ENCODE results near the gene TEAD1.

The TEAD1 gene

GRCh38 chr11:12686246-12687060 is 12.2 kb downstream of the TEAD1 start:
- DNase-seq (ENCODE audit: low read depth) = no peak

- no peak for DNase-seq (ENCODE audit: low read depth)
These were observed 13.0 kb downstream of the TEAD1 start for GRCh38 chr11:12687216-12687623.

- DNase-seq (ENCODE audit: low read depth) = no peak
These were observed 13.5 kb downstream of the TEAD1 start for GRCh38 chr11:12687740-12688139.

- no peak for DNase-seq (ENCODE audit: low read depth)
These were observed 15.0 kb downstream of the TEAD1 start for GRCh38 chr11:12689029-12689755.

- DNase-seq (ENCODE audit: low read depth) = no peak
These were observed 16.4 kb downstream of the TEAD1 start for GRCh38 chr11:12690663-12691062.

GRCh38 chr11:12691473-12691872 is 17.3 kb downstream of the TEAD1 start:
- DNase-seq (ENCODE audit: low read depth) = no peak

- no peak for DNase-seq (ENCODE audit: low read depth)
These were observed 18.2 kb downstream of the TEAD1 start for GRCh38 chr11:12692229-12693075.

GRCh38 chr11:12693094-12693478 is 18.9 kb downstream of the TEAD1 start:
- DNase-seq (ENCODE audit: low read depth) = no peak

GRCh38 chr11:12693479-12694182 is 19.4 kb downstream of the TEAD1 start:
- peak; percentile 97 for DNase-seq (ENCODE audit: low read depth)

- DNase-seq (ENCODE audit: low read depth) = no peak
These were observed 19.9 kb downstream of the TEAD1 start for GRCh38 chr11:12694183-12694531.

GRCh38 chr11:12695221-12695794 is 21.1 kb downstream of the TEAD1 start:
- no peak for DNase-seq (ENCODE audit: low read depth)

GRCh38 chr11:12695873-12696272 is 21.7 kb downstream of the TEAD1 start:
- no peak for DNase-seq (ENCODE audit: low read depth)

- DNase-seq (ENCODE audit: low read depth) = no peak
These were observed 22.8 kb downstream of the TEAD1 start for GRCh38 chr11:12696911-12697581.

- DNase-seq (ENCODE audit: low read depth) = no peak
These were observed 23.8 kb downstream of the TEAD1 start for GRCh38 chr11:12698048-12698447.

- DNase-seq (ENCODE audit: low read depth) = no peak
These were observed 27.8 kb downstream of the TEAD1 start for GRCh38 chr11:12701811-12702592.

GRCh38 chr11:12702999-12703453 is 28.8 kb downstream of the TEAD1 start:
- DNase-seq (ENCODE audit: low read depth) = no peak

- DNase-seq (ENCODE audit: low read depth) = no peak
These were observed 29.8 kb downstream of the TEAD1 start for GRCh38 chr11:12704049-12704448.

- DNase-seq (ENCODE audit: low read depth) = no peak
These were observed 31.7 kb downstream of the TEAD1 start for GRCh38 chr11:12705874-12706273.

- no peak for DNase-seq (ENCODE audit: low read depth)
These were observed 32.6 kb downstream of the TEAD1 start for GRCh38 chr11:12706545-12707499.

Measured in GM04503 (cell line).